Hepatocyte (in vitro differentiated cells): Measurements from ENCODE around the gene MRPL37. TPM values are rescaled to one million over a fixed set of nuclear protein-coding genes. Genes with fewer than 3 reads are reported as not detected.

Experiments used
- DNase-seq: peaks from one replicate; pipeline ENCODE4 v3.0.0-alpha.2; 2016; ENCODE audit warnings: low spot score
- H2AFZ ChIP-seq: fragments of 200-600 bp; sonication (generic); 2 replicates; pipeline ENCODE4 v1.6.0; 2016; ENCODE audit warnings: antibody characterized with exemption, mild to moderate bottlenecking
- H3K27ac ChIP-seq: fragments of 200-600 bp; sonication (generic); 2 replicates; pipeline ENCODE4 v1.5.1; 2016; ENCODE audit warnings: mild to moderate bottlenecking
- H3K27me3 ChIP-seq: fragments of 200-600 bp; sonication (generic); 2 replicates; pipeline ENCODE4 v1.6.1; 2016
- H3K36me3 ChIP-seq: fragments of 200-600 bp; sonication (generic); replicated peaks from 2 replicates; pipeline ENCODE4 v1.5.1; 2016; ENCODE audit warnings: low read depth; ENCODE audit not compliant: insufficient read depth
- H3K4me1 ChIP-seq: fragments of 200-600 bp; sonication (generic); 2 replicates; pipeline ENCODE4 v1.5.1; 2016; ENCODE audit warnings: mild to moderate bottlenecking, moderate library complexity; ENCODE audit not compliant: insufficient read depth
- H3K4me2 ChIP-seq: fragments of 200-600 bp; sonication (generic); 2 replicates; pipeline ENCODE4 v1.6.0; 2016
- H3K4me3 ChIP-seq: fragments of 200-600 bp; sonication (generic); 2 replicates; pipeline ENCODE4 v1.5.1; 2016; ENCODE audit warnings: mild to moderate bottlenecking
- H3K79me2 ChIP-seq: fragments of 200-600 bp; sonication (generic); 2 replicates; pipeline ENCODE4 v1.6.0; 2017; ENCODE audit warnings: mild to moderate bottlenecking
- H3K9me2 ChIP-seq: fragments of 200-600 bp; sonication (generic); replicated peaks from 2 replicates; pipeline ENCODE4 v1.6.0; 2017; ENCODE audit warnings: mild to moderate bottlenecking; ENCODE audit not compliant: insufficient read depth
- H3K9me3 ChIP-seq: fragments of 200-600 bp; sonication (generic); 2 replicates; pipeline ENCODE4 v1.5.1; 2016; ENCODE audit warnings: low read depth, mild to moderate bottlenecking
- H4K20me1 ChIP-seq: fragments of 200-600 bp; sonication (generic); 2 replicates; pipeline ENCODE4 v1.6.0; 2016; ENCODE audit warnings: mild to moderate bottlenecking; ENCODE audit not compliant: insufficient read depth, poor library complexity, severe bottlenecking
- CTCF ChIP-seq: fragments of 200-600 bp; sonication (generic); IDR thresholded peaks from 2 replicates; pipeline ENCODE4 v1.5.1; 2016; ENCODE audit warnings: antibody characterized with exemption, mild to moderate bottlenecking; ENCODE audit not compliant: poor library complexity
- EZH2 ChIP-seq: fragments of 200-600 bp; sonication (generic); IDR thresholded peaks from 2 replicates; pipeline ENCODE4 v1.6.1; 2016; ENCODE audit warnings: antibody characterized with exemption, mild to moderate bottlenecking, borderline replicate concordance
- EZH2phosphoT487 ChIP-seq: fragments of 200-600 bp; sonication (generic); IDR thresholded peaks from one replicate; pipeline ENCODE4 v1.6.1; 2018; ENCODE audit warnings: antibody characterized with exemption, mild to moderate bottlenecking, low read depth, moderate library complexity; ENCODE audit not compliant: unreplicated experiment, severe bottlenecking
- WGBS: methylation state at CpG from one replicate; pipeline ENCODE4 v1.1.6; 2016; ENCODE audit warnings: low lambda C conversion rate; ENCODE audit errors: missing lambda C conversion rate; 5-methylcytosine and 5-hydroxymethylcytosine counted together
- polyA plus RNA-seq: library from polyadenylated mRNA; unstranded; fragments of >200 nt; fragmentation: Nextera tagmentation; extraction: Ambion mirVana; gene quantifications from 2 replicates; pipeline ENCODE4 v1.2.1, GENCODE V29; 2016
- total RNA-seq: library from RNA; depleted of rRNA; stranded (reverse); fragments of >200 nt; gene quantifications from 2 replicates; pipeline ENCODE4 v1.2.3, GENCODE V29; 2014

MRPL37 gene
- total and polyA plus RNA-seq, 2 experiments from 2014 or later: 60.9 to 81.8 TPM

- H2AFZ ChIP-seq: no peak overlapping the region
- TF ChIP-seq EZH2 (no peak), CTCF (no peak), EZH2phosphoT487 (no peak)
- no peaks in the 10 kb centered on the region for H3K36me3 ChIP-seq
- peaks cover 2% of the 10 kb centered on the region for H4K20me1 ChIP-seq
- no peak overlapping the region for H3K4me2 ChIP-seq
- H3K9me3 ChIP-seq: no peaks in the 10 kb centered on the region
- H3K27me3 ChIP-seq: no peaks in the 10 kb centered on the region
- H3K79me2 ChIP-seq: no peaks in the 10 kb centered on the region
- H3K9me2 ChIP-seq: no peaks in the 10 kb centered on the region
- 91% methylated on average over 7 of the region's 7 CpGs for WGBS
- H3K4me1 ChIP-seq: peaks cover 5% of the 10 kb centered on the region
- H3K4me3 ChIP-seq: no peak overlapping the region
- no peak overlapping the region for H3K27ac ChIP-seq
- no peak for DNase-seq
Observed at GRCh38 chr1:54221867-54222484, 22.0 kb downstream of the MRPL37 start.

- Histone ChIP-seq H3K4me3 (no peak overlapping the region), H2AFZ (no peak overlapping the region), H3K4me1 (peaks cover 5% of the 10 kb centered on the region), H3K27ac (no peak overlapping the region), H3K27me3 (no peaks in the 10 kb centered on the region), H3K9me2 (no peaks in the 10 kb centered on the region), H4K20me1 (peaks cover 2% of the 10 kb centered on the region), H3K4me2 (no peak overlapping the region), H3K79me2 (no peaks in the 10 kb centered on the region), H3K9me3 (no peaks in the 10 kb centered on the region), H3K36me3 (no peaks in the 10 kb centered on the region)
- TF ChIP-seq EZH2 (no peak), EZH2phosphoT487 (no peak), CTCF (no peak)
- 90% methylated on average over 6 of the region's 6 CpGs for WGBS
- no peak for DNase-seq
Observed at GRCh38 chr1:54222711-54223110, 22.7 kb downstream of the MRPL37 start.

GRCh38 chr1:54223441-54224202, 23.7 kb downstream of the MRPL37 start:
- no peak overlapping the region for H3K27ac ChIP-seq
- TF ChIP-seq CTCF (no peak), EZH2 (no peak), EZH2phosphoT487 (no peak)
- WGBS: 93% methylated on average over 16 of the region's 16 CpGs
- H2AFZ ChIP-seq: no peak overlapping the region
- no peak overlapping the region for H3K4me2 ChIP-seq
- H3K9me3 ChIP-seq: no peaks in the 10 kb centered on the region
- no peaks in the 10 kb centered on the region for H3K79me2 ChIP-seq
- DNase-seq: no peak
- H3K9me2 ChIP-seq: no peaks in the 10 kb centered on the region
- H3K4me1 ChIP-seq: peaks cover 5% of the 10 kb centered on the region
- peaks cover 2% of the 10 kb centered on the region for H4K20me1 ChIP-seq
- no peaks in the 10 kb centered on the region for H3K27me3 ChIP-seq
- no peak overlapping the region for H3K4me3 ChIP-seq
- no peaks in the 10 kb centered on the region for H3K36me3 ChIP-seq
